Upper lobe of left lung (tissue), 6 donors: ENCODE results near the gene SPATS1. TPM values are rescaled to one million over a fixed set of nuclear protein-coding genes. Genes with fewer than 3 reads are reported as not detected.

Experiments used
- ATAC-seq, 2 donors: fragments of 200-7000 bp; cut with Tn5 transposase; one replicate each; pipeline ENCODE4 v1.9.1; 2022; ENCODE audit warnings: mild to moderate bottlenecking in 2 of 2, moderate library complexity in 2 of 2; ENCODE audit not compliant: low FRiP score in 2 of 2
- DNase-seq, 2 donors: peaks; one replicate each; pipeline ENCODE4 v3.0.0-alpha.2; 2019 to 2020
- H3K27ac ChIP-seq, 4 donors: fragments of 200-600 bp; sonication (generic); one replicate each; pipeline ENCODE4 v1.5.1; 2016 to 2019
- H3K27me3 ChIP-seq, 4 donors: fragments of 200-600 bp; sonication (generic); one replicate each; pipeline ENCODE4 v1.5.1; 2017 to 2019
- H3K36me3 ChIP-seq, 4 donors: fragments of 200-600 bp; sonication (generic); one replicate each; pipeline ENCODE4 v1.5.1; 2016 to 2019
- H3K4me1 ChIP-seq, 4 donors: fragments of 200-600 bp; sonication (generic); one replicate each; pipeline ENCODE4 v1.5.1; 2018 to 2019
- H3K4me3 ChIP-seq, 4 donors: fragments of 200-600 bp; sonication (generic); one replicate each; pipeline ENCODE4 v1.5.1; 2017 to 2019; ENCODE audit warnings: mild to moderate bottlenecking in 2 of 4, moderate library complexity in 1 of 4
- H3K9me3 ChIP-seq, 4 donors: fragments of 200-600 bp; sonication (generic); one replicate each; pipeline ENCODE4 v1.5.1; 2018 to 2019
- CTCF ChIP-seq, 6 experiments: fragments of 450-650 bp in 4 of 6; fragments of 200-600 bp in 2 of 6; sonication (generic) in 2 of 6; IDR thresholded peaks; one replicate each; pipeline ENCODE4 v1.5.1; 2016 to 2019; ENCODE audit warnings: antibody characterized with exemption in 6 of 6
- EP300 ChIP-seq, 4 donors: sonication (generic); formaldehyde crosslinking; IDR thresholded peaks; one replicate each; pipeline ENCODE4 v1.5.1; 2017; ENCODE audit warnings: antibody characterized with exemption in 4 of 4, control low read depth in 2 of 4
- POLR2A ChIP-seq, 4 donors: fragments of 450-650 bp; IDR thresholded peaks; one replicate each; pipeline ENCODE4 v1.5.1; 2016 to 2017; ENCODE audit warnings: antibody characterized with exemption in 4 of 4, mild to moderate bottlenecking in 2 of 4
- POLR2AphosphoS5 ChIP-seq, 2 donors: sonication (generic); formaldehyde crosslinking; IDR thresholded peaks; one replicate each; pipeline ENCODE4 v1.5.1; 2017; ENCODE audit warnings: antibody characterized with exemption in 2 of 2
- WGBS, 2 donors: methylation state at CpG; one replicate each; pipeline ENCODE4 v1.1.5; 2017 to 2018; 5-methylcytosine and 5-hydroxymethylcytosine counted together
- total RNA-seq, 6 donors: library from RNA; depleted of rRNA in 4 of 6; stranded (reverse); fragments of >200 nt in 4 of 6; gene quantifications; one replicate each; pipeline versions ENCODE4 v1.1.0 to v1.2.1, GENCODE V29; 2016 to 2021
- donor health status: DM: no; HTN: no; CAD: no; lungs with moderate emphysema.
- donor health status: DM: no; HTN: yes; CAD: no; lungs with severe emphysema.

SPATS1 gene
- total RNA-seq, 6 donors from 2014 or later, result 0.91 to 2.2 (median 1.6) TPM; not detected in 3

DNA sequence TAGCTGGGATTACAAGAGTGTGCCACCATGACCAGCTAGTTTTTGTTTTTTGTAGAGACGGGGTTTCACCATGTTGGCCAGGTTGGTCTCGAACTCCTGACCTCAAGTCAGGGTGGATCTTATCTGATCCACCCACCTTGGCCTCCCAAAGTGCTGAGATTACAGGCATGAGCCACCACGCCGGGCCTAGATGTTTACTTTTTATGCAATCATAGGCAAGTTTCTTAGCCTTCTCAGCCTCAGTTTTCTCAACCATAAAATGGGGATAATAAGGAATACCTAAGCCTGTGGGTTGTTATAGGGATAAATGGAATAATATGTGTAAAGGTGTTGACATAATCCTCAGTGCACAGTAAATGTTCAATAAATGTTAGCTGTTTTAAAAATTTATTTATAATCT, 9.8 kb downstream of the SPATS1 start:
- Histone ChIP-seq H3K4me1 (no peaks in the 10 kb centered on the region), H3K27me3 (no peaks in the 10 kb centered on the region), H3K36me3 (no peaks in the 10 kb centered on the region), H3K4me3 (no peak overlapping the region), H3K9me3 (peaks cover 0 to 4% (median 1%) of the 10 kb centered on the region in 4 donors), H3K27ac (no peak overlapping the region)
- TF ChIP-seq POLR2A (IDR thresholded peaks at IDR 0.05) (no peak), EP300 (IDR thresholded peaks at IDR 0.05) (no peak), CTCF (IDR thresholded peaks at IDR 0.05) (no peak), POLR2AphosphoS5 (IDR thresholded peaks at IDR 0.05) (no peak)
- ATAC-seq (no peak), DNase-seq (no peak)
- WGBS, 2 donors, result 78 to 80% methylated on average over 4 of the region's 4 CpGs

GRCh38 chr6:44353336-44353735, 10.9 kb downstream of the SPATS1 start:
- Histone ChIP-seq H3K4me1 (no peaks in the 10 kb centered on the region), H3K4me3 (no peak overlapping the region), H3K36me3 (no peaks in the 10 kb centered on the region), H3K27ac (no peak overlapping the region), H3K27me3 (no peaks in the 10 kb centered on the region), H3K9me3 (peaks cover 0 to 4% (median 1%) of the 10 kb centered on the region in 4 donors)
- TF ChIP-seq EP300 (IDR thresholded peaks at IDR 0.05), result no peak
- DNase-seq (no peak), ATAC-seq (no peak)
- 57 to 60% methylated on average over 2 of the region's 2 CpGs for WGBS, 2 donors

DNA sequence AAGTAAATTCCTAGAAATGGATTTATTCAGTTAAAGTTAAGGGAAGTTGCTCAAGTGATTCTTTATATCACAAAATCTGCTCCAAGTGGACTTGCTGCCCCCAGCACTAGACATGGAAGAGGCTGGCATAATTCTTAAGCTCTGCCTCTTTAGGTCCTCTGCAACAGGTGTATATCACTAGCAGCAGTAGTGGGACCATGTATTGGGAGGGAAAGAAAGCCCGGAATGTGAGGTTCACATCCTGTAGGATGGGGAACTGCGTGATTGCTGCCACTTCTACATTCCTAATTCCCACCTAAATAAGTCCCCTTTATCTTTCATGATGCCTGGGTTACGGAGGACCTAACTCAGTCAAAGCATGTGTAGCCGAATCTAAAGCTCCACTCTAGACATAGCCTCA, 13.2 kb downstream of the SPATS1 start:
- H3K27ac ChIP-seq, result no peak overlapping the region
- DNase-seq, result no peak
- H3K27me3 ChIP-seq, result no peaks in the 10 kb centered on the region
- TF ChIP-seq EP300 (IDR thresholded peaks at IDR 0.05) (no peak), POLR2A (IDR thresholded peaks at IDR 0.05) (no peak), CTCF (IDR thresholded peaks at IDR 0.05) (no peak), POLR2AphosphoS5 (IDR thresholded peaks at IDR 0.05) (no peak)
- 62 to 90% methylated on average over 4 of the region's 4 CpGs for WGBS, 2 donors
- no peak for ATAC-seq
- peaks cover 0 to 4% (median 1%) of the 10 kb centered on the region in 4 donors for H3K9me3 ChIP-seq
- no peaks in the 10 kb centered on the region for H3K4me1 ChIP-seq
- no peaks in the 10 kb centered on the region for H3K36me3 ChIP-seq
- H3K4me3 ChIP-seq, result no peak overlapping the region

DNA sequence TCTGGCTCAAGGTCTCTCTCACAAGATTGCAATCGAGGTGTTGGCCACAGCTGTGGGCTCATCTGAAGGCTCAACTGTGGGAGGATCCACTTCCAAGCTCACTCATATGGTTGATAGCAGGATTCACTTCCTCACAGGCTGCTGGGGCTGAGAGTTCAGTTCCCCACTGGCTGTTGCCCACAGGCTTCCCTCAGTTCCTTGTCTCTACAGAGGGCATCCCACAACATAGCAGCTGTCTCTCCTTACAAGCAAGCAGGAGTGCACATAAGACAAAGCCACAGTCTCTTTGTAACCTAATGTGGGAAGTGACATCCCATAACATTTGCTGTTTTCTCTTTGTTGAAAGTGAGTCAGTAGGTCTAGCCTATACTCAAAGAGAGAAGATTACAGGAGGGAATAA, 14.0 kb downstream of the SPATS1 start:
- no peak for TF ChIP-seq EP300 (IDR thresholded peaks at IDR 0.05)
- TF ChIP-seq POLR2A (IDR thresholded peaks at IDR 0.05), result no peak
- no peak for TF ChIP-seq CTCF (IDR thresholded peaks at IDR 0.05)
- ATAC-seq (no peak), DNase-seq (no peak)
- Histone ChIP-seq H3K27ac (no peak overlapping the region), H3K9me3 (peaks cover 0 to 4% (median 1%) of the 10 kb centered on the region in 4 donors), H3K27me3 (no peaks in the 10 kb centered on the region), H3K36me3 (no peaks in the 10 kb centered on the region), H3K4me3 (no peak overlapping the region), H3K4me1 (no peaks in the 10 kb centered on the region)
- WGBS, 2 donors, result 64 to 77% methylated on average over 1 of the region's 1 CpG

DNA sequence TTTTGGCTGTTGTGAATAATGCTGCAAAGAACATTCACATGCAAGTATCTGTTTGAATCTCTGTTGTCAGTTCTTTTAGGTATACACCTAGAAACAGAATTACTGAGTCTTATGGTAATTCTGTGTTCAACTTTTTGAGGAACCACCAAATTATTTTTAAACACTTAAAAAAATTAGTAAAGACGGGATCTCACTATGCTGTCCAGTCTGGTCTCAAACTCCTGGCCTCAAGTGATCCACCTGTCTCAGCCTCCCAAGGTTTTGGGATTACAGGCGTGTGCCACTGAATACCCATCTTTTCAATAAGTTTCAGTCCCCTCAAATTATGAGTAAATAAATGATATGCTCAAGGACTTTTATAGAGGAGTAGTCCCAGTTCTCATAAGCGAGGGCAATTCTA, 17.5 kb downstream of the SPATS1 start:
- Histone ChIP-seq H3K36me3 (no peaks in the 10 kb centered on the region), H3K27ac (no peak overlapping the region), H3K4me1 (no peaks in the 10 kb centered on the region), H3K4me3 (no peak overlapping the region), H3K27me3 (no peaks in the 10 kb centered on the region), H3K9me3 (peaks cover 0 to 4% (median 1%) of the 10 kb centered on the region in 4 donors)
- TF ChIP-seq POLR2A (IDR thresholded peaks at IDR 0.05), result no peak
- TF ChIP-seq EP300 (IDR thresholded peaks at IDR 0.05), result no peak
- no peak for TF ChIP-seq POLR2AphosphoS5 (IDR thresholded peaks at IDR 0.05)
- no peak for TF ChIP-seq CTCF (IDR thresholded peaks at IDR 0.05)
- ATAC-seq (no peak), DNase-seq (no peak)
- WGBS, 2 donors, result 76 to 78% methylated on average over 3 of the region's 3 CpGs
